DOHH2 (cell line): Measurements from ENCODE around the gene PPP1R36.

Experiments used
- CTCF ChIP-seq: fragments of 200-600 bp; sonication (generic); IDR thresholded peaks from one replicate; pipeline ENCODE4 v1.5.1; 2014; ENCODE audit warnings: antibody characterized with exemption, mild to moderate bottlenecking, low read depth, low read length; ENCODE audit not compliant: poor library complexity, severe bottlenecking
- EZH2phosphoT487 ChIP-seq: fragments of 200-600 bp; sonication (generic); IDR thresholded peaks from 2 replicates; pipeline ENCODE4 v1.6.1; 2017; ENCODE audit warnings: borderline replicate concordance, mild to moderate bottlenecking, antibody characterized with exemption, low read length, moderate library complexity, mixed read lengths

- TF ChIP-seq CTCF (no peak), EZH2phosphoT487 (no peak)
Observed at GRCh38 chr14:64563696-64564095, 13.9 kb downstream of the PPP1R36 start.
